ENCODE data around the gene MBP. TPM values are rescaled to one million over a fixed set of nuclear protein-coding genes. Genes with fewer than 3 reads are reported as not detected.

Gene MBP
- total RNA-seq, 1 donor from 2014 or later: 7.7 TPM

GRCh38 chr18:77088963-77089722 lies 43.4 kb downstream of the MBP start:
- DNase-seq (ENCODE audit: low spot score in 2 of 2): no peak
- no peak for FAIRE-seq

- peak in 1 of 2 donors; percentile 49 for DNase-seq (ENCODE audit: low spot score in 2 of 2)
- FAIRE-seq: no peak
These were observed 45.0 kb downstream of the MBP start for GRCh38 chr18:77087393-77088141.

- no peak for FAIRE-seq
- DNase-seq (ENCODE audit: low spot score in 2 of 2): no peak
These were observed 45.8 kb downstream of the MBP start for GRCh38 chr18:77086656-77087392.

GRCh38 chr18:77086034-77086433 lies 46.5 kb downstream of the MBP start:
- FAIRE-seq (no peak), DNase-seq (ENCODE audit: low spot score in 2 of 2) (peak; percentile 45 to 54)

- DNase-seq (ENCODE audit: low spot score in 2 of 2) (peak in 1 of 2 donors; percentile 60), FAIRE-seq (no peak)
These were observed 47.9 kb downstream of the MBP start for GRCh38 chr18:77084688-77085035.

GRCh38 chr18:77082316-77082955 lies 50.1 kb downstream of the MBP start:
- no peak for DNase-seq (ENCODE audit: low spot score in 2 of 2)
- FAIRE-seq: no peak

- DNase-seq (ENCODE audit: low spot score in 2 of 2) (no peak), FAIRE-seq (no peak)
These were observed 51.2 kb downstream of the MBP start for GRCh38 chr18:77081390-77081778.

GRCh38 chr18:77079954-77080682 lies 52.5 kb downstream of the MBP start:
- FAIRE-seq: no peak
- DNase-seq (ENCODE audit: low spot score in 2 of 2): no peak

- DNase-seq (ENCODE audit: low spot score in 2 of 2) (no peak), FAIRE-seq (no peak)
These were observed 53.5 kb downstream of the MBP start for GRCh38 chr18:77079088-77079487.

GRCh38 chr18:77078690-77079070 lies 53.9 kb downstream of the MBP start:
- no peak for DNase-seq (ENCODE audit: low spot score in 2 of 2)
- no peak for FAIRE-seq

- FAIRE-seq (no peak), DNase-seq (ENCODE audit: low spot score in 2 of 2) (no peak)
These were observed 54.5 kb downstream of the MBP start for GRCh38 chr18:77077941-77078689.

- no peak for DNase-seq (ENCODE audit: low spot score in 2 of 2)
- FAIRE-seq: no peak
These were observed 55.2 kb downstream of the MBP start for GRCh38 chr18:77077401-77077800.

GRCh38 chr18:77076111-77076510 lies 56.5 kb downstream of the MBP start:
- FAIRE-seq: no peak

GRCh38 chr18:77074431-77074830 lies 58.2 kb downstream of the MBP start:
- DNase-seq (ENCODE audit: low spot score in 2 of 2): no peak
- no peak for FAIRE-seq

More at GRCh38 chr18:77076111-77076510, 56.5 kb downstream of the MBP start:
- no peak for DNase-seq (ENCODE audit: low spot score in 2 of 2)

GRCh38 chr18:77073336-77074093 lies 59.1 kb downstream of the MBP start:
- DNase-seq (ENCODE audit: low spot score in 2 of 2) (no peak), FAIRE-seq (no peak)

GRCh38 chr18:77072566-77072965 lies 60.0 kb downstream of the MBP start:
- DNase-seq (ENCODE audit: low spot score in 2 of 2): no peak
- no peak for FAIRE-seq

GRCh38 chr18:77071711-77072292 lies 60.8 kb downstream of the MBP start:
- DNase-seq (ENCODE audit: low spot score in 2 of 2) (no peak), FAIRE-seq (no peak)

- DNase-seq (ENCODE audit: low spot score in 2 of 2) (no peak), FAIRE-seq (no peak)
These were observed 61.5 kb downstream of the MBP start for GRCh38 chr18:77071061-77071460.
